NCI-H1105 treated with DMSO at 0.1 percent for 48 hours (cell line): ENCODE measurements around the gene AAK1.
"Not testable (repeated sequence)": the region's sequence is repeated elsewhere in the genome, so short reads cannot be mapped to it uniquely, and the experiment has no call there.

Source experiments
- DNase-seq: peaks from one replicate; lab custom pipeline; 2025; lab: John Stamatoyannopoulos, UW

AAK1 gene

GRCh38 chr2:69624611-69625010 is 18.9 kb downstream of the AAK1 start:
- no peak for DNase-seq

GRCh38 chr2:69624131-69624530 is 19.4 kb downstream of the AAK1 start:
- DNase-seq: no peak

GRCh38 chr2:69623236-69623635 is 20.3 kb downstream of the AAK1 start:
- no peak for DNase-seq

GRCh38 chr2:69622805-69623204 is 20.7 kb downstream of the AAK1 start:
- DNase-seq: not testable (repeated sequence)

- not testable (repeated sequence) for DNase-seq
Observed at GRCh38 chr2:69622017-69622540, 21.5 kb downstream of the AAK1 start.

GRCh38 chr2:69621440-69621839 is 22.1 kb downstream of the AAK1 start:
- DNase-seq: no peak

GRCh38 chr2:69620870-69621269 is 22.7 kb downstream of the AAK1 start:
- DNase-seq: no peak

GRCh38 chr2:69619725-69620124 is 23.8 kb downstream of the AAK1 start:
- no peak for DNase-seq

GRCh38 chr2:69618362-69618761 is 25.2 kb downstream of the AAK1 start:
- DNase-seq: no peak

- no peak for DNase-seq
Observed at GRCh38 chr2:69617744-69618143, 25.8 kb downstream of the AAK1 start.

GRCh38 chr2:69616755-69617154 is 26.8 kb downstream of the AAK1 start:
- DNase-seq: no peak

- no peak for DNase-seq
Observed at GRCh38 chr2:69615969-69616368, 27.6 kb downstream of the AAK1 start.

- no peak for DNase-seq
Observed at GRCh38 chr2:69615078-69615625, 28.4 kb downstream of the AAK1 start.

GRCh38 chr2:69612707-69613106 is 30.8 kb downstream of the AAK1 start:
- DNase-seq: no peak

GRCh38 chr2:69612200-69612599 is 31.3 kb downstream of the AAK1 start:
- DNase-seq: no peak

- DNase-seq: no peak
Observed at GRCh38 chr2:69608109-69608508, 35.4 kb downstream of the AAK1 start.

- DNase-seq: not testable (repeated sequence)
Observed at GRCh38 chr2:69606771-69607170, 36.8 kb downstream of the AAK1 start.

GRCh38 chr2:69605284-69605683 is 38.3 kb downstream of the AAK1 start:
- DNase-seq: no peak

- no peak for DNase-seq
Observed at GRCh38 chr2:69604836-69605235, 38.7 kb downstream of the AAK1 start.

- DNase-seq: no peak
Observed at GRCh38 chr2:69604026-69604678, 39.4 kb downstream of the AAK1 start.

- no peak for DNase-seq
Observed at GRCh38 chr2:69603146-69603743, 40.3 kb downstream of the AAK1 start.

- no peak for DNase-seq
Observed at GRCh38 chr2:69601179-69601612, 42.3 kb downstream of the AAK1 start.

GRCh38 chr2:69600425-69600824 is 43.1 kb downstream of the AAK1 start:
- DNase-seq: no peak
